Medulla oblongata (tissue), 1 donor: ENCODE measurements around the gene CALM1.
A peak's percentile ranks its signal among the peaks of the same experiment; 100 is the strongest.
"Not testable (repeated sequence)": the region's sequence is repeated elsewhere in the genome, so short reads cannot be mapped to it uniquely, and the experiment has no call there.

Experiments
- DNase-seq: peaks from one replicate; pipeline ENCODE4 v3.0.0-alpha.2; 2015; ENCODE audit errors: extremely low spot score

Gene CALM1

GRCh38 chr14:90383731-90384542 lies 12.9 kb upstream of the CALM1 start:
- peak; percentile 77 for DNase-seq

- DNase-seq, result no peak
These were observed 12.3 kb upstream of the CALM1 start for GRCh38 chr14:90384543-90384911.

- no peak for DNase-seq
These were observed 10.5 kb upstream of the CALM1 start for GRCh38 chr14:90386321-90386720.

GRCh38 chr14:90387206-90387760 lies 9.5 kb upstream of the CALM1 start:
- DNase-seq, result no peak

GRCh38 chr14:90388437-90388836 lies 8.4 kb upstream of the CALM1 start:
- no peak for DNase-seq

GRCh38 chr14:90388982-90389381 lies 7.8 kb upstream of the CALM1 start:
- DNase-seq, result no peak

- no peak for DNase-seq
These were observed 2.9 kb upstream of the CALM1 start for GRCh38 chr14:90393966-90394365.

- not testable (repeated sequence) for DNase-seq
These were observed 2.0 kb upstream of the CALM1 start for GRCh38 chr14:90394782-90395181.

- peak; percentile 56 for DNase-seq
These were observed 841 bp downstream of the CALM1 start for GRCh38 chr14:90397425-90398314.

GRCh38 chr14:90398315-90398839 lies 1.5 kb downstream of the CALM1 start:
- DNase-seq, result peak; percentile 56

- DNase-seq, result peak; percentile 52
These were observed 2.2 kb downstream of the CALM1 start for GRCh38 chr14:90398841-90399540.

- DNase-seq, result peak; percentile 98
These were observed 3.0 kb downstream of the CALM1 start for GRCh38 chr14:90399541-90400444.

- DNase-seq, result peak; percentile 48
These were observed 4.2 kb downstream of the CALM1 start for GRCh38 chr14:90400904-90401561.

- DNase-seq, result no peak
These were observed 5.2 kb downstream of the CALM1 start for GRCh38 chr14:90402016-90402415.

GRCh38 chr14:90403065-90403464 lies 6.2 kb downstream of the CALM1 start:
- DNase-seq, result no peak

- no peak for DNase-seq
These were observed 8.3 kb downstream of the CALM1 start for GRCh38 chr14:90405101-90405500.

GRCh38 chr14:90405755-90406154 lies 8.9 kb downstream of the CALM1 start:
- no peak for DNase-seq

GRCh38 chr14:90406384-90406798 lies 9.6 kb downstream of the CALM1 start:
- DNase-seq, result peak; percentile 46

- no peak for DNase-seq
These were observed 10.4 kb downstream of the CALM1 start for GRCh38 chr14:90407230-90407629.

GRCh38 chr14:90408713-90409112 lies 11.9 kb downstream of the CALM1 start:
- DNase-seq, result no peak
